Testis (tissue), 2 donors: Measurements from ENCODE around the gene RASA2.

Source experiments
- POLR2A ChIP-seq: fragments of 450-650 bp; IDR thresholded peaks from one replicate; pipeline ENCODE4 v1.6.1; 2017; ENCODE audit warnings: antibody characterized with exemption, mild to moderate bottlenecking, moderate library complexity
- TF ChIP-seq, protein P1 (sequence below), 3 experiments: fragments of 450-650 bp in 2 of 3; fragments of 200-600 bp in 1 of 3; sonication (generic) in 1 of 3; IDR thresholded peaks; one replicate each; pipeline ENCODE4 v1.5.1; 2016 to 2019; ENCODE audit warnings: antibody characterized with exemption in 3 of 3, mild to moderate bottlenecking in 2 of 3, moderate library complexity in 1 of 3

DNA sequence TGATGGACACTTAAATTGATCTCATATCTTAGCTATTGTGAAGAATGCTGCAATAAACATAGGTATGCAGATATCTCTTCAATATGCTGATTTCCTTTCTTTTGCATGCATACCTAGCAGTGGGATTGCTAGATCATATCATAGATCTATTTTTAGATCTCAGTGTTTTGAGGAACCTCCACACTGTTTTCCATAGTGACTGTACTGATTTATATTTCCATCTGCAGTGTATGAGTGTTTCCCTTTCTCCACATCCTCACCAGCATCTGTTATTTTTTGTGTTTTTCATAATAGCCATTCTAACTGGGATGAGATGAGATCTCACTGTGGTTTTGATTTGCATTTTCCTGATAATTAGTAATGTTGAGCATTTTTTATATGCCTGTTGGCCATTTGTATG lies 17.1 kb upstream of the RASA2 start:
- TF ChIP-seq, protein P1, sequence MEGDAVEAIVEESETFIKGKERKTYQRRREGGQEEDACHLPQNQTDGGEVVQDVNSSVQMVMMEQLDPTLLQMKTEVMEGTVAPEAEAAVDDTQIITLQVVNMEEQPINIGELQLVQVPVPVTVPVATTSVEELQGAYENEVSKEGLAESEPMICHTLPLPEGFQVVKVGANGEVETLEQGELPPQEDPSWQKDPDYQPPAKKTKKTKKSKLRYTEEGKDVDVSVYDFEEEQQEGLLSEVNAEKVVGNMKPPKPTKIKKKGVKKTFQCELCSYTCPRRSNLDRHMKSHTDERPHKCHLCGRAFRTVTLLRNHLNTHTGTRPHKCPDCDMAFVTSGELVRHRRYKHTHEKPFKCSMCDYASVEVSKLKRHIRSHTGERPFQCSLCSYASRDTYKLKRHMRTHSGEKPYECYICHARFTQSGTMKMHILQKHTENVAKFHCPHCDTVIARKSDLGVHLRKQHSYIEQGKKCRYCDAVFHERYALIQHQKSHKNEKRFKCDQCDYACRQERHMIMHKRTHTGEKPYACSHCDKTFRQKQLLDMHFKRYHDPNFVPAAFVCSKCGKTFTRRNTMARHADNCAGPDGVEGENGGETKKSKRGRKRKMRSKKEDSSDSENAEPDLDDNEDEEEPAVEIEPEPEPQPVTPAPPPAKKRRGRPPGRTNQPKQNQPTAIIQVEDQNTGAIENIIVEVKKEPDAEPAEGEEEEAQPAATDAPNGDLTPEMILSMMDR (IDR thresholded peaks at IDR 0.05), result no peak
- no peak for TF ChIP-seq POLR2A
